Cardiac muscle cell (in vitro differentiated cells and primary cell): ENCODE measurements around the gene CASK. TPM values are rescaled to one million over a fixed set of nuclear protein-coding genes. Genes with fewer than 3 reads are reported as not detected.
A peak's percentile ranks its signal among the peaks of the same experiment; 100 is the strongest.

Experiments used
- DNase-seq, 2 donors: peaks; one replicate each; pipeline versions ENCODE4 v3.0.0 to v3.0.0-alpha.2; 2010 to 2017; ENCODE audit warnings: low read depth in 1 of 2, low spot score in 1 of 2
- H3K27ac ChIP-seq: fragments of 200-600 bp; sonication (generic); 2 replicates; pipeline ENCODE4 v1.5.1; 2016
- H3K27me3 ChIP-seq: fragments of 200-600 bp; sonication (generic); 2 replicates; pipeline ENCODE4 v1.6.0; 2016; ENCODE audit warnings: control low read depth
- H3K36me3 ChIP-seq: fragments of 200-600 bp; sonication (generic); 2 replicates; pipeline ENCODE4 v1.5.1; 2016; ENCODE audit warnings: control low read depth
- H3K4me1 ChIP-seq: fragments of 200-600 bp; sonication (generic); 2 replicates; pipeline ENCODE4 v1.8.1; 2017; ENCODE audit warnings: low read depth, mild to moderate bottlenecking, mixed run types
- H3K4me3 ChIP-seq: fragments of 200-600 bp; sonication (generic); 2 replicates; pipeline ENCODE4 v1.5.1; 2016; ENCODE audit warnings: mild to moderate bottlenecking
- H3K9me3 ChIP-seq: fragments of 200-600 bp; sonication (generic); 2 replicates; pipeline ENCODE4 v1.5.1; 2017; ENCODE audit warnings: low read depth, mild to moderate bottlenecking, control low read depth
- polyA plus RNA-seq: library from polyadenylated mRNA; unstranded; fragments of >200 nt; fragmentation: Nextera tagmentation; extraction: Ambion mirVana; gene quantifications from 2 replicates; pipeline ENCODE4 v1.2.1, GENCODE V29; 2016
- total RNA-seq: library from RNA; depleted of rRNA; stranded (reverse); fragments of >200 nt; gene quantifications from 2 replicates; pipeline ENCODE4 v1.2.3, GENCODE V29; 2016
- TF ChIP-seq, protein P1 (sequence below): IDR thresholded peaks from 2 replicates; pipeline ENCODE4 v1.5.1; 2012; ENCODE audit warnings: low read depth, mild to moderate bottlenecking, low read length

CASK gene
- total and polyA plus RNA-seq, 2 experiments from 2014 or later = 40.0 to 44.6 TPM

DNA sequence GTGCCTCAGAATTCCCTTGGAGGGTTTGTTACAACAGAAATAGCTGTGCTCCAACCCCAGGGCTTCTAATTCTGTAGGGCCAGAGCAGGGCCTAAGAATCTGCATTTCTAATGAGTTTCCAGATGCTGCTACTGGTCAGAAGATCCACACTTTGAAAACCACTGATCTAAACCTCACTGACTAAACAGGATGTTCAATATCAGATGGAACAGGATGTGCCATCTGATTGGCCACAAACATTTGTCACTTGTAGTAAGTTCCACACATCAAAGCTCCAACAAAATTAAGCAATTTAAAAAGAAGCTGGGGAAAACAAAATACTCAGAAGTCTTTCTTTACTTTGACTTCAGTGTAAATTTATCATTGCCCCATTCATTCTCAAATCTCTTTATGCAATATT, 14.3 kb downstream of the CASK start:
- no peaks in the 10 kb centered on the region for H3K36me3 ChIP-seq
- H3K27me3 ChIP-seq = no peaks in the 10 kb centered on the region
- TF ChIP-seq, protein P1, sequence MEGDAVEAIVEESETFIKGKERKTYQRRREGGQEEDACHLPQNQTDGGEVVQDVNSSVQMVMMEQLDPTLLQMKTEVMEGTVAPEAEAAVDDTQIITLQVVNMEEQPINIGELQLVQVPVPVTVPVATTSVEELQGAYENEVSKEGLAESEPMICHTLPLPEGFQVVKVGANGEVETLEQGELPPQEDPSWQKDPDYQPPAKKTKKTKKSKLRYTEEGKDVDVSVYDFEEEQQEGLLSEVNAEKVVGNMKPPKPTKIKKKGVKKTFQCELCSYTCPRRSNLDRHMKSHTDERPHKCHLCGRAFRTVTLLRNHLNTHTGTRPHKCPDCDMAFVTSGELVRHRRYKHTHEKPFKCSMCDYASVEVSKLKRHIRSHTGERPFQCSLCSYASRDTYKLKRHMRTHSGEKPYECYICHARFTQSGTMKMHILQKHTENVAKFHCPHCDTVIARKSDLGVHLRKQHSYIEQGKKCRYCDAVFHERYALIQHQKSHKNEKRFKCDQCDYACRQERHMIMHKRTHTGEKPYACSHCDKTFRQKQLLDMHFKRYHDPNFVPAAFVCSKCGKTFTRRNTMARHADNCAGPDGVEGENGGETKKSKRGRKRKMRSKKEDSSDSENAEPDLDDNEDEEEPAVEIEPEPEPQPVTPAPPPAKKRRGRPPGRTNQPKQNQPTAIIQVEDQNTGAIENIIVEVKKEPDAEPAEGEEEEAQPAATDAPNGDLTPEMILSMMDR = no peak
- no peak overlapping the region for H3K27ac ChIP-seq
- H3K4me3 ChIP-seq = no peak overlapping the region
- H3K9me3 ChIP-seq = no peaks in the 10 kb centered on the region
- DNase-seq = no peak
- H3K4me1 ChIP-seq = no peaks in the 10 kb centered on the region

DNA sequence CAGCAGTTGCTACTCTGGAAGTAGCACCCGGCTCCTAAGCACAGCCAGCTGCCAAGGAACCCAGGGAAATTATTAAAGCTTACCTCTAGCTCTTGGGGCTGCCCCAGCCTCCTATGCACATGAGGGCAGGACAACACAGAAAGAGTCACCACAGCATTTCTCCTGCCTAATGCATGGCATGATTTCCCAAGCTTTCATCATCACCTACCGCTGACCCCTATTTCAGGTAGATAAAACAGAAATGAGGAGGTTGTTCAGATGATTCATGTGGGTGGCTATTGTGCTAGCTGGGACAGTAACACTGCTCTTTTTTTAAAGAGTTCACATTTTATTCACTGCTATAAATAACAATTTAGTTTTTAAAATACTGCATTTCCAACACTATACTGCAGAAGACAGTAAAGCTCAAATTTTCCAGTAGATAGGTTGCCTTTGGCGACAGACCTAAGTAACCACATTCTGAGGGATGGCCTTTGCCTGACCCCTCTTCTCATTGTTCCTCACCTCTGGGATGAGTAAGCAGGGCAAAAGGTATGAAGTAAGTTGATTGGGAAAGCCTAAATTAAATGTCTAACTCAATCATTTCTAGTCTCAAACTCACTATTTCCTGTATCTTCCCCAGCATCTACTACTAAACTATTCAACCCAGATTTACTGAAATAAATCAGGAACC, 16.7 kb downstream of the CASK start:
- no peaks in the 10 kb centered on the region for H3K27me3 ChIP-seq
- TF ChIP-seq, protein P1 = no peak
- H3K9me3 ChIP-seq = no peaks in the 10 kb centered on the region
- H3K4me1 ChIP-seq = no peaks in the 10 kb centered on the region
- peak in 1 of 2 donors; percentile 10 for DNase-seq
- no peak overlapping the region for H3K4me3 ChIP-seq
- H3K27ac ChIP-seq = no peak overlapping the region
- no peaks in the 10 kb centered on the region for H3K36me3 ChIP-seq

DNA sequence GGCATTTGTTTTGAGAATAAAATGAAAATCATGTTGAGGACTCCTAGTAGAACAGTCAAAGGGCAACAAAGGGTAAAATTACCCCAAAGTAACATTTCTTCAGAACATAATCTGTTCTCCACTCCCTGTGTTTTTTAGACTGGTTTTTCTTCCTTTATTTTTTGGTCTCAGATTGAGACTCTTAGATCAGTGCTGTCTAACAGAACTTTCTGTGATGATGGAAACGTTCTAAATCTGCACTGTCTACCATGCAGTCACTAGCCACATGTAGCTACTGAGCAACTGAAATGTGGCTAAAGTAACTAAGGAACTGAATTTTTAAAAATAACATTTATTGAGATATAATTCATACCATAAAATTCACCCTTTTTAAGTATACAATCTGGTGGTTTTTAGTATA, 19.8 kb downstream of the CASK start:
- TF ChIP-seq, protein P1 = no peak
- no peaks in the 10 kb centered on the region for H3K4me1 ChIP-seq
- no peak overlapping the region for H3K4me3 ChIP-seq
- H3K9me3 ChIP-seq = no peaks in the 10 kb centered on the region
- no peaks in the 10 kb centered on the region for H3K36me3 ChIP-seq
- no peak for DNase-seq
- no peaks in the 10 kb centered on the region for H3K27me3 ChIP-seq
- no peak overlapping the region for H3K27ac ChIP-seq

DNA sequence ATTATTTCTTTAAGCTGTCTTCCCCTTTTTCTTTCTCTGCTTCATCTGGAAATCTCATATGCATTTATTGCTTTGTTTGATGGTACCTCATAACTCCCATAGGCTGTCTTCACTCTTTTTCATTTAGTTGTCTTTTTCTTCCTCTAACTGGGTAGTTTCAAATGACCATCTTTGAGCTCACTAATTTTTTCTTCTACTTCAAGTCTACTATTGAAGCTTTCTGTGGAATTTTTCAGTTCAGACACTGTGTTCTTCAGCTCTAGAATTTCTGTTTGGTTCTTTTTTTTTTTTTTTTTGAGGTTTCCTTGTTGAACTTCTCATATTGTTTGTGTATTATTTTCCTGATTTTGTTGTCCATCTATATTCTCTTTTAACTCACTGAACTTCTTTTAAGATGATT, 23.0 kb downstream of the CASK start:
- no peaks in the 10 kb centered on the region for H3K27me3 ChIP-seq
- no peak for DNase-seq
- TF ChIP-seq, protein P1 = no peak
- H3K4me1 ChIP-seq = no peaks in the 10 kb centered on the region
- H3K9me3 ChIP-seq = no peaks in the 10 kb centered on the region
- no peaks in the 10 kb centered on the region for H3K36me3 ChIP-seq
- no peak overlapping the region for H3K27ac ChIP-seq
- H3K4me3 ChIP-seq = no peak overlapping the region

DNA sequence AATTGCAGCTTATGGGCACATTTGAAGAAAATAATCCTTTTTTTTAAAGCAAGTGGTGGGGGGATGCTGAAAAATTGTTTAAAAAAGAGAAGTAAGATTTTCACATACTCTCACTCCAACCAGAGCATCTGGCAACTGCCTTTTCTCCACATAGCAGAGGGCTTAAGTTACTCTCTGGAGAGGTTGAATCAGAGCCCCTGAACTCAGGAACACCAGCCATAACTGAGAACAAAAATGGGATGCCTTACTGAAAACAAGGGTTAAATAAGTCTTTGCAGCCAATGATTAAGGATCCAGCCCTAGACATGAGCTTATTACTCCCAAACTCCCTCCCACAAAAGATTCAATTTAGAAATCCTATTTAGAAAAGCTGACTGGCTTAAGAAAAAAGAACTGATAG, 27.5 kb downstream of the CASK start:
- no peak overlapping the region for H3K27ac ChIP-seq
- TF ChIP-seq, protein P1 = no peak
- H3K9me3 ChIP-seq = no peaks in the 10 kb centered on the region
- H3K27me3 ChIP-seq = no peaks in the 10 kb centered on the region
- H3K4me3 ChIP-seq = no peak overlapping the region
- no peaks in the 10 kb centered on the region for H3K4me1 ChIP-seq
- DNase-seq = no peak
- no peaks in the 10 kb centered on the region for H3K36me3 ChIP-seq
